Mesenchymal stem cell (in vitro differentiated cells and primary cell): ENCODE results near the gene SLC35A2. TPM values are rescaled to one million over a fixed set of nuclear protein-coding genes. Genes with fewer than 3 reads are reported as not detected.

Experiments
- small RNA-seq: library from polyadenylated mRNA; stranded (forward); fragments of <200 nt; extraction: miRNeasy Mini kit (QIAGEN cat#:217004); gene quantifications from one replicate; pipeline ENCODE3, GENCODE V24; 2013; ENCODE audit warnings: low read depth

Gene SLC35A2

Small RNA genes within 50 kb of the gene (small RNA-seq; reads per million reads assigned to genes)
- gene RNU6-722P, result not detected
